Transverse colon (tissue), 4 donors: ENCODE results near the gene TMCC3. TPM values are rescaled to one million over a fixed set of nuclear protein-coding genes. Genes with fewer than 3 reads are reported as not detected.

Experiments
- DNase-seq: peaks from one replicate; pipeline ENCODE4 v3.0.0-alpha.2; 2019
- H3K27ac ChIP-seq, 4 donors: fragments of 200-600 bp; sonication (generic); 2 replicates each; pipeline ENCODE4 v1.5.1; 2016 to 2018; ENCODE audit warnings: inconsistent platforms in 4 of 4
- H3K27me3 ChIP-seq: fragments of 200-600 bp; sonication (generic); 2 replicates; pipeline ENCODE4 v1.5.1; 2017; ENCODE audit warnings: inconsistent platforms
- H3K36me3 ChIP-seq, 4 donors: fragments of 200-600 bp; sonication (generic); 2 replicates each; pipeline ENCODE4 v1.5.1; 2017 to 2019; ENCODE audit warnings: inconsistent platforms in 4 of 4
- H3K4me1 ChIP-seq, 4 donors: fragments of 200-600 bp; sonication (generic); 2 replicates each; pipeline ENCODE4 v1.5.1; 2017 to 2020; ENCODE audit warnings: inconsistent platforms in 4 of 4
- H3K4me3 ChIP-seq, 4 donors: fragments of 200-600 bp; sonication (generic); 1 replicate in 1 of 4; 2 replicates in 3 of 4; pipeline versions ENCODE4 v1.5.1 to v1.6.1; 2017 to 2019; ENCODE audit warnings: inconsistent platforms in 4 of 4
- H3K9me3 ChIP-seq, 2 donors: fragments of 200-600 bp; sonication (generic); 2 replicates each; pipeline ENCODE4 v1.5.1; 2017 to 2019; ENCODE audit warnings: inconsistent platforms in 2 of 2
- CTCF ChIP-seq, 5 experiments: fragments of 200-600 bp in 3 of 5; fragments of 450-650 bp in 2 of 5; sonication (generic) in 3 of 5; IDR thresholded peaks; 1 replicate in 2 of 5; 2 replicates in 3 of 5; pipeline ENCODE4 v1.5.1; 2016 to 2017; ENCODE audit warnings: antibody characterized with exemption in 5 of 5, inconsistent platforms in 3 of 5, mild to moderate bottlenecking in 2 of 5, moderate library complexity in 1 of 5
- EP300 ChIP-seq: sonication (generic); formaldehyde crosslinking; IDR thresholded peaks from one replicate; pipeline ENCODE4 v1.6.1; 2017; ENCODE audit warnings: antibody characterized with exemption, low read depth
- POLR2A ChIP-seq: fragments of 450-650 bp; IDR thresholded peaks from one replicate; pipeline ENCODE4 v1.6.1; 2016; ENCODE audit warnings: antibody characterized with exemption, mild to moderate bottlenecking, moderate library complexity
- POLR2AphosphoS5 ChIP-seq, 3 donors: sonication (generic); formaldehyde crosslinking; IDR thresholded peaks; one replicate each; pipeline ENCODE4 v1.6.1; 2016; ENCODE audit warnings: antibody characterized with exemption in 3 of 3
- WGBS, 2 donors: methylation state at CpG; one replicate each; pipeline ENCODE4 v1.1.5; 2018; ENCODE audit warnings: low coverage in 1 of 2; 5-methylcytosine and 5-hydroxymethylcytosine counted together
- in situ Hi-C, 4 donors: fragments of 200-750 bp; cut with MboI; loops; one replicate each; pipeline versions ENCODE4 v1.15.0 to v1.15.1; 2017; ENCODE audit warnings: low sequenced_read_pairs in 3 of 4, low pct_ligation_motif_present in 1 of 4, low pct_unique_long_range_greater_than_20kb in 1 of 4
- intact Hi-C: fragments of 100-400 bp; cut with DNase I; formaldehyde crosslinking; loops from one replicate; pipeline ENCODE4 v1.15.1; 2023; ENCODE audit warnings: low total_unique reads
- total RNA-seq, 4 donors: library from RNA; depleted of rRNA; stranded (reverse); fragments of >200 nt; gene quantifications; one replicate each; pipeline ENCODE4 v1.1.0, GENCODE V29; 2016

Gene TMCC3
- total RNA-seq, 4 donors from 2014 or later = 6.4 to 79.3 (median 65.9) TPM

- H3K27me3 ChIP-seq = no peaks in the 10 kb centered on the region
- no peaks in the 10 kb centered on the region for H3K36me3 ChIP-seq
- intact Hi-C loops = no loop called here
- H3K9me3 ChIP-seq = no peaks in the 10 kb centered on the region
- TF ChIP-seq EP300 = no peak
- no peak for TF ChIP-seq POLR2A
- TF ChIP-seq POLR2AphosphoS5 (IDR thresholded peaks at IDR 0.05) = no peak
- TF ChIP-seq CTCF (IDR thresholded peaks at IDR 0.05) = no peak
- in situ Hi-C loops = no loop called here
- H3K27ac ChIP-seq = no peak overlapping the region
- WGBS, 2 donors = 88 to 92% methylated on average over 1 to 4 of the region's 4 CpGs
- H3K4me1 ChIP-seq = peaks cover 0 to 3% (median 0%) of the 10 kb centered on the region in 4 donors
- no peak overlapping the region for H3K4me3 ChIP-seq
- no peak for DNase-seq
Measured at GRCh38 chr12:94663702-94664101, 13.3 kb upstream of the TMCC3 start.

- no peaks in the 10 kb centered on the region for H3K9me3 ChIP-seq
- peaks cover 0 to 3% (median 0%) of the 10 kb centered on the region in 4 donors for H3K4me1 ChIP-seq
- in situ Hi-C loops (no loop called here), intact Hi-C loops (no loop called here)
- TF ChIP-seq POLR2AphosphoS5 (IDR thresholded peaks at IDR 0.05) = no peak
- TF ChIP-seq POLR2A = no peak
- WGBS, 2 donors = 89% methylated on average over 3 to 4 of the region's 4 CpGs
- no peak overlapping the region for H3K27ac ChIP-seq
- H3K36me3 ChIP-seq = no peaks in the 10 kb centered on the region
- no peaks in the 10 kb centered on the region for H3K27me3 ChIP-seq
- DNase-seq = no peak
- no peak overlapping the region for H3K4me3 ChIP-seq
Measured at GRCh38 chr12:94663071-94663470, 12.7 kb upstream of the TMCC3 start.

GRCh38 chr12:94660436-94660835, 10.1 kb upstream of the TMCC3 start:
- DNase-seq = no peak
- intact Hi-C loops = no loop called here
- 61 to 66% methylated on average over 3 of the region's 3 CpGs for WGBS, 2 donors
- TF ChIP-seq POLR2AphosphoS5 (IDR thresholded peaks at IDR 0.05) (no peak), POLR2A (no peak), CTCF (IDR thresholded peaks at IDR 0.05) (no peak), EP300 (no peak)
- H3K27ac ChIP-seq = no peak overlapping the region
- no peaks in the 10 kb centered on the region for H3K27me3 ChIP-seq
- no peaks in the 10 kb centered on the region for H3K9me3 ChIP-seq
- no peak overlapping the region for H3K4me3 ChIP-seq
- H3K36me3 ChIP-seq = no peaks in the 10 kb centered on the region
- peaks cover 0 to 3% (median 0%) of the 10 kb centered on the region in 4 donors for H3K4me1 ChIP-seq
- in situ Hi-C loops = no loop called here

GRCh38 chr12:94659346-94659930, 9.1 kb upstream of the TMCC3 start:
- TF ChIP-seq CTCF (IDR thresholded peaks at IDR 0.05) = no peak
- no peak for TF ChIP-seq POLR2A
- no peak for TF ChIP-seq EP300
- no peaks in the 10 kb centered on the region for H3K36me3 ChIP-seq
- H3K27me3 ChIP-seq = no peaks in the 10 kb centered on the region
- 93 to 100% methylated on average over 2 to 3 of the region's 3 CpGs for WGBS, 2 donors
- in situ Hi-C loops = no loop called here
- H3K4me3 ChIP-seq = no peak overlapping the region
- DNase-seq = no peak
- H3K9me3 ChIP-seq = no peaks in the 10 kb centered on the region
- peaks cover 0 to 3% (median 0%) of the 10 kb centered on the region in 4 donors for H3K4me1 ChIP-seq
- intact Hi-C loops = loop anchor here (10.0 kb wide), 1 partner anchor 115 kb away; no protein-coding TSS in a partner anchor
- H3K27ac ChIP-seq = no peak overlapping the region

DNA sequence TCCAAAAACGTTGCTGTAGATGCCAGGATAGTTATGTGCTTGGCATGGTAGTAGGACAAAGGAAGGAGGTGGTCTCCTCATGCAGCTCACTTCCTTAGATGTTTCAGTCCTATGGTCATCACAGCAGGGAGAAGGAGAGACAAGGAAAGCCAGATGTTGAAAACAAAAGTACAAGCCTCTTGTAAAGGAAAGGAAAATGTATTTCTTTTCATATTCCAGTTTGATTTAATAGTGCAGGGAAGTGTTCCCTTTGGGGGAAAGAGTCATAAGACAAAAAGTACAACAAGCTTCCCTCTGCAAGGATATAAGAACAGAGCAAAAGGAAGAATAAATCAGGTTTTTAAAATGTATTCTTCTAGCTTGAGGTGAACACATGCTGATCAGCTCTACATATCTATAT, 8.6 kb upstream of the TMCC3 start:
- TF ChIP-seq EP300 = no peak
- no peak for TF ChIP-seq POLR2AphosphoS5 (IDR thresholded peaks at IDR 0.05)
- TF ChIP-seq POLR2A = no peak
- TF ChIP-seq CTCF (IDR thresholded peaks at IDR 0.05) = no peak
- Histone ChIP-seq H3K4me3 (no peak overlapping the region), H3K27ac (no peak overlapping the region), H3K9me3 (no peaks in the 10 kb centered on the region), H3K4me1 (peaks cover 0 to 3% (median 0%) of the 10 kb centered on the region in 4 donors), H3K27me3 (no peaks in the 10 kb centered on the region), H3K36me3 (no peaks in the 10 kb centered on the region)
- DNase-seq = no peak
- WGBS, 2 donors = 24 to 29% methylated on average over 1 of the region's 1 CpG
- intact Hi-C loops = loop anchor here (10.0 kb wide), 1 partner anchor 114 kb away; no protein-coding TSS in a partner anchor
- in situ Hi-C loops = no loop called here
